HepG2 (cell line): ENCODE data around the gene G0S2. TPM values are rescaled to one million over a fixed set of nuclear protein-coding genes. Genes with fewer than 3 reads are reported as not detected.

Source experiments
- ATAC-seq: fragments of 200-7000 bp; cut with Tn5 transposase; 3 replicates; pipeline ENCODE4 v1.9.1; 2020; ENCODE audit warnings: mild to moderate bottlenecking, moderate library complexity
- BruUV-seq: library from RNA; stranded (reverse); fragments of 400-500 nt; replicated peaks from 2 replicates; lab custom pipeline; 2021; lab: Mats Ljungman, UMichigan
- CTCF ChIA-PET: fragments of 300-600 bp; formaldehyde crosslinking; extraction: SDS; loops from one replicate; lab custom pipeline; 2021; ENCODE audit warnings: low total read pairs, inconsistent platforms, low intra/inter-chr PET ratio; lab: Yijun Ruan, JAX
- POLR2A ChIA-PET: fragments of 350-600 bp; sonication (Branson Sonifier 250); formaldehyde crosslinking; loops from one replicate; lab custom pipeline; 2020; ENCODE audit warnings: antibody characterized with exemption, inconsistent platforms; lab: Yijun Ruan, JAX
- DNase-seq: peaks from one replicate; pipeline ENCODE4 v3.0.0-alpha.2; 2015; ENCODE audit warnings: low spot score
- FAIRE-seq: peaks from 3 replicates; lab custom pipeline; 2011; peaks lifted over from hg19 to GRCh38; lab: Jason Lieb, UNC
- H2AFZ ChIP-seq: one replicate; pipeline ENCODE4 v1.6.1; 2011; ENCODE audit warnings: low read length, inconsistent platforms
- H3K27ac ChIP-seq: fragments of 300-600 bp; 3 replicates; pipeline ENCODE4 v1.8.0; 2011; ENCODE audit warnings: mixed run types, mild to moderate bottlenecking, mixed read lengths, low read length, inconsistent platforms; ENCODE audit not compliant: insufficient read depth; ENCODE audit errors: extremely low read length
- H3K27me3 ChIP-seq, 2 experiments: fragments of 200-600 bp in 1 of 2; 2 replicates in 1 of 2; 3 replicates in 1 of 2; pipeline versions ENCODE4 v1.6.0 to v1.8.0; 2011; ENCODE audit warnings: low read length in 2 of 2, mild to moderate bottlenecking in 2 of 2, moderate library complexity in 2 of 2, inconsistent platforms in 1 of 2; ENCODE audit not compliant: insufficient read depth in 2 of 2, control insufficient read depth in 1 of 2
- H3K36me3 ChIP-seq, 2 experiments: fragments of 200-600 bp in 1 of 2; replicated peaks in 1 of 2; 2 replicates in 1 of 2; 3 replicates in 1 of 2; pipeline versions ENCODE4 v1.5.1 to v1.8.0; 2011; ENCODE audit warnings: low read length in 2 of 2, inconsistent platforms in 1 of 2; ENCODE audit not compliant: insufficient read depth in 2 of 2, control insufficient read depth in 1 of 2
- H3K4me1 ChIP-seq: 2 replicates; pipeline ENCODE4 v1.5.1; 2012; ENCODE audit warnings: low read length, inconsistent platforms; ENCODE audit not compliant: insufficient read depth
- H3K4me2 ChIP-seq: 2 replicates; pipeline ENCODE4 v1.6.0; 2011; ENCODE audit warnings: low read depth, low read length, inconsistent platforms
- H3K4me3 ChIP-seq, 3 experiments: fragments of 200-600 bp in 1 of 3; sonication (generic), shearing (Covaris generic) in 1 of 3; replicated peaks in 1 of 3; 2 replicates each; pipeline ENCODE4 v1.5.1; 2011 to 2016; ENCODE audit warnings: low read length in 3 of 3, inconsistent platforms in 2 of 3, low read depth in 2 of 3, mild to moderate bottlenecking in 2 of 3, control low read depth in 1 of 3, mixed read lengths in 1 of 3; ENCODE audit not compliant: insufficient read depth in 1 of 3
- H3K79me2 ChIP-seq: one replicate; pipeline ENCODE4 v1.6.1; 2011; ENCODE audit warnings: low read length, inconsistent platforms; ENCODE audit not compliant: insufficient read depth
- H3K9ac ChIP-seq: 2 replicates; pipeline ENCODE4 v1.6.0; 2011; ENCODE audit warnings: mild to moderate bottlenecking, low read depth, low read length, inconsistent platforms; ENCODE audit not compliant: insufficient read depth
- H3K9me3 ChIP-seq: 2 replicates; pipeline ENCODE4 v1.5.1; 2012; ENCODE audit warnings: mild to moderate bottlenecking, low read length
- H4K20me1 ChIP-seq: 2 replicates; pipeline ENCODE4 v1.6.0; 2011; ENCODE audit warnings: inconsistent platforms, mild to moderate bottlenecking, low read length, moderate library complexity; ENCODE audit not compliant: insufficient read depth
- CBX2 ChIP-seq, 2 experiments: fragments of 200-600 bp in 1 of 2; sonication (generic); formaldehyde crosslinking in 1 of 2; IDR thresholded peaks; 2 replicates each; pipeline versions ENCODE4 v1.7.0 to v1.8.1; 2018 to 2022; ENCODE audit warnings: low read depth in 2 of 2, low read length in 1 of 2, mild to moderate bottlenecking in 1 of 2, missing genetic modification reagents in 1 of 2
- FOXA3 ChIP-seq: IDR thresholded peaks from 2 replicates; pipeline ENCODE4 v1.6.1; 2016; ENCODE audit warnings: missing genetic modification reagents, missing compliant biosample characterization
- MAFG ChIP-seq: sonication (generic); formaldehyde crosslinking; IDR thresholded peaks from 2 replicates; pipeline ENCODE4 v1.5.1; 2020; ENCODE audit warnings: mild to moderate bottlenecking, missing genetic modification reagents
- MXI1 ChIP-seq: IDR thresholded peaks from 3 replicates; pipeline ENCODE4 v1.6.1; 2012; ENCODE audit warnings: low read depth, low read length, inconsistent platforms, borderline replicate concordance
- RAD51 ChIP-seq: fragments of 450-650 bp; IDR thresholded peaks from 2 replicates; pipeline ENCODE4 v1.6.1; 2016; ENCODE audit warnings: borderline replicate concordance
- SYNCRIP ChIP-seq: fragments of 200-400 bp; formaldehyde crosslinking; IDR thresholded peaks from 2 replicates; pipeline ENCODE4 v1.6.1; 2018; ENCODE audit warnings: mild to moderate bottlenecking, low read depth, low read length; ENCODE audit not compliant: insufficient read depth
- ZBTB1 ChIP-seq: sonication (generic); formaldehyde crosslinking; IDR thresholded peaks from 2 replicates; pipeline ENCODE4 v1.4.0; 2020; ENCODE audit warnings: missing genetic modification reagents, borderline replicate concordance
- ZNF138 ChIP-seq: sonication (generic); formaldehyde crosslinking; IDR thresholded peaks from 2 replicates; pipeline ENCODE4 v1.5.0; 2020; ENCODE audit warnings: mild to moderate bottlenecking, low read depth, missing genetic modification reagents
- ZNF33A ChIP-seq: sonication (generic); formaldehyde crosslinking; IDR thresholded peaks from 2 replicates; pipeline ENCODE4 v1.5.1; 2020; ENCODE audit warnings: missing genetic modification reagents, mild to moderate bottlenecking, moderate library complexity, borderline replicate concordance
- ZNF879 ChIP-seq: sonication (generic); formaldehyde crosslinking; IDR thresholded peaks from 2 replicates; pipeline ENCODE4 v1.8.1; 2023; ENCODE audit warnings: missing genetic modification reagents
- in situ Hi-C: cut with HindIII; loops from 2 replicates; pipeline ENCODE4 v1.10.0; 2017; ENCODE audit warnings: low pct_unique_long_range_greater_than_20kb; ENCODE audit not compliant: extremely low pct_ligation_motif_present
- intact Hi-C: fragments of 100-400 bp; cut with micrococcal nuclease; formaldehyde crosslinking; loops from one replicate; pipeline ENCODE4 v1.10.0; 2022; ENCODE audit not compliant: unreplicated experiment
- polyA plus RNA-seq, 8 experiments: library from polyadenylated mRNA; depleted of rRNA in 3 of 8; stranded (reverse) in 7 of 8; unstranded in 1 of 8; fragments of >200 nt; fragmentation: Illumina TruSeq in 4 of 8; extraction: Trizol in 4 of 8; gene quantifications; 2 replicates each; pipeline versions ENCODE4 v1.2.1 to v1.2.3, GENCODE V29; 2011 to 2016; ENCODE audit warnings: low read depth in 4 of 8, missing spikeins in 1 of 8, mixed read lengths in 1 of 8; ENCODE audit not compliant: insufficient read depth in 1 of 8
- total RNA-seq, 5 experiments: library from RNA; depleted of rRNA; stranded (reverse); fragments of >200 nt; fragmentation: Illumina TruSeq; extraction: Trizol; gene quantifications; 2 replicates each; pipeline ENCODE4 v1.2.3, GENCODE V29; 2016; ENCODE audit warnings: low read depth in 1 of 5
- TF ChIP-seq, protein P1 (sequence below): sonication (generic); formaldehyde crosslinking; IDR thresholded peaks from 2 replicates; pipeline ENCODE4 v1.4.0; 2020; ENCODE audit warnings: mild to moderate bottlenecking, low read depth, missing genetic modification reagents
- TF ChIP-seq, protein P2 (sequence below): sonication (generic); formaldehyde crosslinking; IDR thresholded peaks from 2 replicates; pipeline ENCODE4 v1.5.0; 2020; ENCODE audit warnings: missing genetic modification reagents
- TF ChIP-seq, protein P3 (sequence below), 2 experiments: fragments of 450-650 bp in 1 of 2; sonication (generic) in 1 of 2; formaldehyde crosslinking; IDR thresholded peaks; 2 replicates each; pipeline versions ENCODE4 v1.5.0 to v1.8.0; 2020 to 2022; ENCODE audit warnings: mild to moderate bottlenecking in 1 of 2, missing genetic modification reagents in 1 of 2
- TF ChIP-seq, protein P4 (sequence below): sonication (generic); formaldehyde crosslinking; IDR thresholded peaks from 2 replicates; pipeline ENCODE4 v1.4.0; 2020; ENCODE audit warnings: mild to moderate bottlenecking, missing genetic modification reagents

G0S2 gene
- total and polyA plus RNA-seq, 2 of the 13 experiments (the other 11 are each of a cell fraction or from before 2014, with no cell fraction given), result not detected

DNA sequence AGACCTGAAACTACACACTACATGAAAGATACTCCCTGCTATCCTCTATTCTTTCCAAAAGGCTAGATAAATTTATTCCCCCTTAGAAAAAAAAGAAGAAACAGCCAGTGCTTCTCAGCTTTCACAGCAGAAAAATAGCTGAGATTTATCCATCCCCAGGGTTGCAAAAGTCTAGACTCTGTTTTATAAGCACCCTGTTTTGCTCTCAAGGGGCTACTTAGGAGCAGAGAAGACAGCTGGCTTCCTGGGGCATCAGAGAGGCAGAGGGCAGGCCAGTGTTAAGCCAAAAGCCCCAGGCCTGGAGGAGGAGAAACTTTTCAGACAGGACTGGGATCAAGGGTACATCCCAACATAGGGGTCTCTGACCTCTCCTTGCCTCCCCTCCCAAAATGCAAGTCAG, 26.9 kb upstream of the G0S2 start:
- no peak overlapping the region for H3K9ac ChIP-seq
- in situ Hi-C loops, result no loop called here
- no TSS peak for BruUV-seq
- TF ChIP-seq, protein P1, sequence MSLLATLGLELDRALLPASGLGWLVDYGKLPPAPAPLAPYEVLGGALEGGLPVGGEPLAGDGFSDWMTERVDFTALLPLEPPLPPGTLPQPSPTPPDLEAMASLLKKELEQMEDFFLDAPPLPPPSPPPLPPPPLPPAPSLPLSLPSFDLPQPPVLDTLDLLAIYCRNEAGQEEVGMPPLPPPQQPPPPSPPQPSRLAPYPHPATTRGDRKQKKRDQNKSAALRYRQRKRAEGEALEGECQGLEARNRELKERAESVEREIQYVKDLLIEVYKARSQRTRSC (CRISPR knock-in tag), result no peak
- no peak for TF ChIP-seq SYNCRIP
- no peak for TF ChIP-seq RAD51
- TF ChIP-seq MAFG (CRISPR knock-in tag), result no peak
- TF ChIP-seq ZNF138 (CRISPR knock-in tag), result no peak
- TF ChIP-seq FOXA3, result no peak
- no peak for TF ChIP-seq ZNF33A (CRISPR knock-in tag)
- TF ChIP-seq ZNF879 (CRISPR knock-in tag), result no peak
- TF ChIP-seq, protein P2, sequence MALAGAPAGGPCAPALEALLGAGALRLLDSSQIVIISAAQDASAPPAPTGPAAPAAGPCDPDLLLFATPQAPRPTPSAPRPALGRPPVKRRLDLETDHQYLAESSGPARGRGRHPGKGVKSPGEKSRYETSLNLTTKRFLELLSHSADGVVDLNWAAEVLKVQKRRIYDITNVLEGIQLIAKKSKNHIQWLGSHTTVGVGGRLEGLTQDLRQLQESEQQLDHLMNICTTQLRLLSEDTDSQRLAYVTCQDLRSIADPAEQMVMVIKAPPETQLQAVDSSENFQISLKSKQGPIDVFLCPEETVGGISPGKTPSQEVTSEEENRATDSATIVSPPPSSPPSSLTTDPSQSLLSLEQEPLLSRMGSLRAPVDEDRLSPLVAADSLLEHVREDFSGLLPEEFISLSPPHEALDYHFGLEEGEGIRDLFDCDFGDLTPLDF (CRISPR knock-in tag), result no peak
- TF ChIP-seq ZBTB1, result no peak
- TF ChIP-seq, protein P3, sequence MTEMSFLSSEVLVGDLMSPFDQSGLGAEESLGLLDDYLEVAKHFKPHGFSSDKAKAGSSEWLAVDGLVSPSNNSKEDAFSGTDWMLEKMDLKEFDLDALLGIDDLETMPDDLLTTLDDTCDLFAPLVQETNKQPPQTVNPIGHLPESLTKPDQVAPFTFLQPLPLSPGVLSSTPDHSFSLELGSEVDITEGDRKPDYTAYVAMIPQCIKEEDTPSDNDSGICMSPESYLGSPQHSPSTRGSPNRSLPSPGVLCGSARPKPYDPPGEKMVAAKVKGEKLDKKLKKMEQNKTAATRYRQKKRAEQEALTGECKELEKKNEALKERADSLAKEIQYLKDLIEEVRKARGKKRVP (CRISPR knock-in tag; IDR thresholded peaks at IDR 0.05), result no peak
- TF ChIP-seq CBX2 (IDR thresholded peaks at IDR 0.05; ENCODE audit: low read depth, low read length), result no peak
- TF ChIP-seq CBX2 (CRISPR knock-in tag; IDR thresholded peaks at IDR 0.05; ENCODE audit: low read depth), result no peak
- TF ChIP-seq MXI1, result no peak
- TF ChIP-seq, protein P4, sequence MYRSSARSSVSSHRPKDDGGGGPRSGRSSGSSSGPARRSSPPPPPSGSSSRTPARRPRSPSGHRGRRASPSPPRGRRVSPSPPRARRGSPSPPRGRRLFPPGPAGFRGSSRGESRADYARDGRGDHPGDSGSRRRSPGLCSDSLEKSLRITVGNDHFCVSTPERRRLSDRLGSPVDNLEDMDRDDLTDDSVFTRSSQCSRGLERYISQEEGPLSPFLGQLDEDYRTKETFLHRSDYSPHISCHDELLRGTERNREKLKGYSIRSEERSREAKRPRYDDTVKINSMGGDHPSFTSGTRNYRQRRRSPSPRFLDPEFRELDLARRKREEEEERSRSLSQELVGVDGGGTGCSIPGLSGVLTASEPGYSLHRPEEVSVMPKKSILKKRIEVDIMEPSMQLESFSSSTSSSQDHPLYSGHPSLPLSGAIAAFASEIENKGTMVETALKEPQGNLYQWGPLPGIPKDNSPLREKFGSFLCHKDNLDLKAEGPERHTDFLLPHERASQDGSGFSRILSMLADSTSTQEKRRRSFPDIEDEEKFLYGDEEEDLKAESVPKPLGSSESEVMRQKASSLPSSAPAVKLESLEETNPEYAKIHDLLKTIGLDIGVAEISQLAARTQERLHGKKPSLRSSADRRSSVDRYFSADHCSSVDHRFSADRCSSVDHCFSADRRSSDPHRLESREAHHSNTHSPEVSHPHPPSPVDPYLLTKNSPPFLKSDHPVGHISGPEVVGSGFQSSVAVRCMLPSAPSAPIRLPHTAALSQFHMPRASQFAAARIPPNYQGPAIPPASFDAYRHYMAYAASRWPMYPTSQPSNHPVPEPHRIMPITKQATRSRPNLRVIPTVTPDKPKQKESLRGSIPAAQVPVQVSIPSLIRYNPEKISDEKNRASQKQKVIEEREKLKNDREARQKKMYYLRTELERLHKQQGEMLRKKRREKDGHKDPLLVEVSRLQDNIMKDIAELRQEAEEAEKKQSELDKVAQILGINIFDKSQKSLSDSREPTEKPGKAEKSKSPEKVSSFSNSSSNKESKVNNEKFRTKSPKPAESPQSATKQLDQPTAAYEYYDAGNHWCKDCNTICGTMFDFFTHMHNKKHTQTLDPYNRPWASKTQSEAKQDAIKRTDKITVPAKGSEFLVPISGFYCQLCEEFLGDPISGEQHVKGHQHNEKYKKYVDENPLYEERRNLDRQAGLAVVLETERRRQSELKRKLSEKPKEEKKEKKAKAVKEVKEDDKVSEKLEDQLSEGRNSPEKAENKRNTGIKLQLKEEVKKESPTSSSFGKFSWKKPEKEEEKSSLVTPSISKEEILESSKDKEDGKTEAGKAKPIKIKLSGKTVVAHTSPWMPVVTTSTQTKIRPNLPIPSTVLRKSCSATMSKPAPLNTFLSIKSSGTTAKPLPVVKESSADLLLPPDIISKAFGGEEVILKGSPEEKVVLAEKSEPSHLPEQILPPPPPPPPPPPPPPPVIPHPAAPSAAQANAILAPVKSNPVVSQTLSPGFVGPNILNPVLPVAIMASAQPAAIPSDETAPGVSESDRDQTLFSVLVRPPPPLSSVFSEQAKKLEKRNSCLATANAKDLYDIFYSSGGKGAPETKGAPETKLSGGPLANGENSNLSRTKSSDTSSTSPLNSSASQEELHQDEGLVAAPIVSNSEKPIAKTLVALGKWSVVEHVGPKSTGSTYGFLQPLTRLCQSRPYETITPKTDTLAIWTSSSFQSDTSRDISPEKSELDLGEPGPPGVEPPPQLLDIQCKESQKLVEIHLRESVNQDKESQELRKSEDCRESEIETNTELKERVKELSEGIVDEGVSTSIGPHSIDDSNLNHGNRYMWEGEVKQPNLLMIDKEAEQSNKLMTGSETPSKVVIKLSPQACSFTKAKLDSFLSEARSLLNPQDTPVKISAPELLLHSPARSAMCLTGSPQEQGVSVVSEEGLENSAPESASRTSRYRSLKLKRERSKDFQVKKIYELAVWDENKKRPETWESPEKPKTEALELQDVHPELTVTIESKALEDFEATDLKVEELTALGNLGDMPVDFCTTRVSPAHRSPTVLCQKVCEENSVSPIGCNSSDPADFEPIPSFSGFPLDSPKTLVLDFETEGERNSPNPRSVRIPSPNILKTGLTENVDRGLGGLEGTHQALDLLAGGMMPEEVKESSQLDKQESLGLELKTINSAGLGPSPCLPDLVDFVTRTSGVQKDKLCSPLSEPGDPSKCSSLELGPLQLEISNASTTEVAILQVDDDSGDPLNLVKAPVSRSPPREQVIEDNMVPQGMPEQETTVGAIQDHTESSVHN (CRISPR knock-in tag), result no peak

More for the DNA sequence above, 26.9 kb upstream of the G0S2 start:
- Histone ChIP-seq H3K27ac (no peak overlapping the region), H3K27me3 (0 out of 5 replicates have a peak, but pooled peaks cover 0 to 6% of the 10 kb centered on the region in 2 experiments), H3K79me2 (no peaks in the 10 kb centered on the region), H3K4me1 (peaks cover 11% of the 10 kb centered on the region), H3K9me3 (no peaks in the 10 kb centered on the region), H3K4me2 (no peak overlapping the region), H3K36me3 (no peaks in the 10 kb centered on the region), H4K20me1 (no peaks in the 10 kb centered on the region), H2AFZ (no peak overlapping the region), H3K4me3 (no peak overlapping the region)
- ATAC-seq (no peak), FAIRE-seq (no peak), DNase-seq (no peak)
- POLR2A ChIA-PET, result no interaction called here
- CTCF ChIA-PET, result no interaction called here
- intact Hi-C loops, result no loop called here
